Upper lobe of left lung (tissue), 4 donors: Measurements from ENCODE around the gene RGS18.

ENCODE experiments used
- EP300 ChIP-seq, 4 donors: sonication (generic); formaldehyde crosslinking; IDR thresholded peaks; one replicate each; pipeline ENCODE4 v1.5.1; 2017; ENCODE audit warnings: antibody characterized with exemption in 4 of 4, control low read depth in 2 of 4
- POLR2A ChIP-seq, 4 donors: fragments of 450-650 bp; IDR thresholded peaks; one replicate each; pipeline ENCODE4 v1.5.1; 2016 to 2017; ENCODE audit warnings: antibody characterized with exemption in 4 of 4, mild to moderate bottlenecking in 2 of 4
- POLR2AphosphoS5 ChIP-seq, 2 donors: sonication (generic); formaldehyde crosslinking; IDR thresholded peaks; one replicate each; pipeline ENCODE4 v1.5.1; 2017; ENCODE audit warnings: antibody characterized with exemption in 2 of 2
- TF ChIP-seq, protein P1 (sequence below), 6 experiments: fragments of 450-650 bp in 4 of 6; fragments of 200-600 bp in 2 of 6; sonication (generic) in 2 of 6; IDR thresholded peaks; one replicate each; pipeline ENCODE4 v1.5.1; 2016 to 2019; ENCODE audit warnings: antibody characterized with exemption in 6 of 6

DNA sequence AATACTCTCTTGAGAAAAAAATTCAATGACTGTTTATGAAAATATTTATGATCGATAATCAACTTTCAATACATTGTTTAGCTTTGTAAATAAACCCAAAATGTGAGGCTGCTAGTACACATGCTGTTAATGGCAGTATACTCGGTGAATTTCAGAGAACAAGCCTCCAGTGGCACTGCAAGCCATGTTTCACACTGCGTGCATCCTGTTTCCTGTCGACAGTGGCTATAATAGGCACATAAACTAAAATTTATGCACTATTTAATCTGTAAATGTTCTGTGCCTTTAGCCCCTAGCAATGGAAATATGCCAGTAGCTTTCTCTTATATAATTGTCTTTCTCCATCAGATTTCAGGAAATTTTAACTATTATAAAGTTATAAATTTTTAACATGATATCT, 26.3 kb upstream of the RGS18 start:
- TF ChIP-seq, protein P1, sequence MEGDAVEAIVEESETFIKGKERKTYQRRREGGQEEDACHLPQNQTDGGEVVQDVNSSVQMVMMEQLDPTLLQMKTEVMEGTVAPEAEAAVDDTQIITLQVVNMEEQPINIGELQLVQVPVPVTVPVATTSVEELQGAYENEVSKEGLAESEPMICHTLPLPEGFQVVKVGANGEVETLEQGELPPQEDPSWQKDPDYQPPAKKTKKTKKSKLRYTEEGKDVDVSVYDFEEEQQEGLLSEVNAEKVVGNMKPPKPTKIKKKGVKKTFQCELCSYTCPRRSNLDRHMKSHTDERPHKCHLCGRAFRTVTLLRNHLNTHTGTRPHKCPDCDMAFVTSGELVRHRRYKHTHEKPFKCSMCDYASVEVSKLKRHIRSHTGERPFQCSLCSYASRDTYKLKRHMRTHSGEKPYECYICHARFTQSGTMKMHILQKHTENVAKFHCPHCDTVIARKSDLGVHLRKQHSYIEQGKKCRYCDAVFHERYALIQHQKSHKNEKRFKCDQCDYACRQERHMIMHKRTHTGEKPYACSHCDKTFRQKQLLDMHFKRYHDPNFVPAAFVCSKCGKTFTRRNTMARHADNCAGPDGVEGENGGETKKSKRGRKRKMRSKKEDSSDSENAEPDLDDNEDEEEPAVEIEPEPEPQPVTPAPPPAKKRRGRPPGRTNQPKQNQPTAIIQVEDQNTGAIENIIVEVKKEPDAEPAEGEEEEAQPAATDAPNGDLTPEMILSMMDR (IDR thresholded peaks at IDR 0.05), result no peak
- TF ChIP-seq EP300 (IDR thresholded peaks at IDR 0.05), result no peak
- TF ChIP-seq POLR2AphosphoS5 (IDR thresholded peaks at IDR 0.05), result no peak
- TF ChIP-seq POLR2A (IDR thresholded peaks at IDR 0.05), result no peak
